CD4-positive, alpha-beta T cell treated with Interleukin-4 for 4 hours (primary cell): ENCODE results near the gene IGSF10.

Experiments
- DNase-seq: peaks from one replicate; pipeline ENCODE4 v3.0.0-alpha.2; 2020

IGSF10 gene

GRCh38 chr3:151421938-151422337 is 38.9 kb downstream of the IGSF10 start:
- DNase-seq: no peak

GRCh38 chr3:151419806-151420205 is 41.1 kb downstream of the IGSF10 start:
- no peak for DNase-seq

- DNase-seq: no peak
Measured at GRCh38 chr3:151415289-151415688, 45.6 kb downstream of the IGSF10 start.

GRCh38 chr3:151412989-151413388 is 47.9 kb downstream of the IGSF10 start:
- DNase-seq: no peak
